IMR-90 (cell line): ENCODE data around the gene PFDN6. TPM values are rescaled to one million over a fixed set of nuclear protein-coding genes. Genes with fewer than 3 reads are reported as not detected.

Experiments
- ATAC-seq: fragments of 200-7000 bp; cut with Tn5 transposase; 2 replicates; pipeline ENCODE4 v1.9.1; 2020; ENCODE audit warnings: low read depth, mild to moderate bottlenecking, moderate library complexity
- BruUV-seq: library from RNA; stranded (reverse); fragments of 400-500 nt; replicated peaks from 2 replicates; lab custom pipeline; 2021; lab: Mats Ljungman, UMichigan
- CTCF ChIA-PET: fragments of 300-600 bp; formaldehyde crosslinking; extraction: SDS; loops from one replicate; lab custom pipeline; 2021; ENCODE audit warnings: antibody characterized with exemption; lab: Yijun Ruan, JAX
- POLR2A ChIA-PET: fragments of 300-600 bp; sonication (Branson Sonifier 250); formaldehyde crosslinking; loops from one replicate; lab custom pipeline; 2022; ENCODE audit warnings: antibody characterized with exemption; ENCODE audit not compliant: unreplicated experiment; lab: Charles Lee
- DNase-seq: peaks from one replicate; pipeline ENCODE4 v3.0.0; 2013
- H2AFZ ChIP-seq: replicated peaks from 2 replicates; pipeline ENCODE3; 2013; ENCODE audit warnings: low read length, mild to moderate bottlenecking; ENCODE audit not compliant: poor library complexity
- H2AK5ac ChIP-seq: 2 replicates; pipeline ENCODE4 v1.6.1; 2013; ENCODE audit warnings: low read depth, low read length, inconsistent platforms
- H2AK9ac ChIP-seq: replicated peaks from 2 replicates; pipeline ENCODE3; 2013; ENCODE audit warnings: mild to moderate bottlenecking, low read depth, low read length, moderate library complexity; ENCODE audit not compliant: poor library complexity
- H2BK120ac ChIP-seq: 2 replicates; pipeline ENCODE4 v1.6.1; 2013; ENCODE audit warnings: low read depth, low read length, inconsistent platforms
- H2BK15ac ChIP-seq: 3 replicates; pipeline ENCODE4 v1.6.1; 2013; ENCODE audit warnings: low read depth, low read length, inconsistent platforms
- H2BK20ac ChIP-seq: 2 replicates; pipeline ENCODE4 v1.6.1; 2013; ENCODE audit warnings: low read depth, mild to moderate bottlenecking, inconsistent platforms, low read length, moderate library complexity
- H2BK5ac ChIP-seq: 2 replicates; pipeline ENCODE4 v1.6.1; 2013; ENCODE audit warnings: mild to moderate bottlenecking, low read depth, low read length, inconsistent platforms; ENCODE audit not compliant: poor library complexity, severe bottlenecking
- H3K14ac ChIP-seq: replicated peaks from 2 replicates; pipeline ENCODE4 v1.6.1; 2013; ENCODE audit warnings: low read depth, low read length, inconsistent platforms
- H3K18ac ChIP-seq: 2 replicates; pipeline ENCODE4 v1.6.1; 2013; ENCODE audit warnings: low read depth, low read length, control low read depth
- H3K23ac ChIP-seq: 2 replicates; pipeline ENCODE4 v1.6.1; 2013; ENCODE audit warnings: low read depth, low read length, inconsistent platforms
- H3K27ac ChIP-seq: 2 replicates; pipeline ENCODE4 v1.5.1; 2013; ENCODE audit warnings: mild to moderate bottlenecking, control low read depth, low read length; ENCODE audit not compliant: insufficient read depth
- H3K27me3 ChIP-seq: 2 replicates; pipeline ENCODE4 v1.6.1; 2013; ENCODE audit warnings: low read length; ENCODE audit not compliant: control insufficient read depth, insufficient read depth
- H3K36me3 ChIP-seq: 2 replicates; pipeline ENCODE4 v1.6.1; 2013; ENCODE audit warnings: low read length, mixed read lengths; ENCODE audit not compliant: control insufficient read depth, insufficient read depth
- H3K4ac ChIP-seq: 2 replicates; pipeline ENCODE4 v1.6.1; 2013; ENCODE audit warnings: low read depth, low read length, inconsistent platforms
- H3K4me1 ChIP-seq: 2 replicates; pipeline ENCODE4 v1.6.1; 2013; ENCODE audit warnings: low read length, mixed read lengths; ENCODE audit not compliant: control insufficient read depth, insufficient read depth
- H3K4me2 ChIP-seq: 2 replicates; pipeline ENCODE4 v1.6.1; 2013; ENCODE audit warnings: low read depth, mild to moderate bottlenecking, control low read depth, low read length, moderate library complexity
- H3K4me3 ChIP-seq: 2 replicates; pipeline ENCODE4 v1.5.1; 2013; ENCODE audit warnings: low read depth, mild to moderate bottlenecking, control low read depth, low read length, moderate library complexity; ENCODE audit not compliant: insufficient read depth
- H3K56ac ChIP-seq: 2 replicates; pipeline ENCODE4 v1.6.1; 2013; ENCODE audit warnings: low read length, inconsistent platforms; ENCODE audit not compliant: insufficient read depth; ENCODE audit errors: extremely low read depth
- H3K79me1 ChIP-seq, 2 experiments: 2 replicates each; pipeline ENCODE4 v1.6.1; 2013; ENCODE audit warnings: low read length in 2 of 2, inconsistent platforms in 1 of 2, low read depth in 1 of 2
- H3K9ac ChIP-seq: 2 replicates; pipeline ENCODE4 v1.6.1; 2013; ENCODE audit warnings: low read depth, low read length, control low read depth
- H3K9me1 ChIP-seq: 2 replicates; pipeline ENCODE4 v1.6.1; 2013; ENCODE audit warnings: low read length, inconsistent platforms; ENCODE audit not compliant: insufficient read depth
- H3K9me3 ChIP-seq: 2 replicates; pipeline ENCODE4 v1.6.1; 2013; ENCODE audit warnings: low read length; ENCODE audit not compliant: control insufficient read depth, insufficient read depth
- H4K20me1 ChIP-seq: 2 replicates; pipeline ENCODE4 v1.6.1; 2013; ENCODE audit warnings: low read length, inconsistent platforms; ENCODE audit not compliant: insufficient read depth
- H4K5ac ChIP-seq: 2 replicates; pipeline ENCODE4 v1.6.1; 2013; ENCODE audit warnings: mild to moderate bottlenecking, low read depth, low read length, control low read depth
- H4K8ac ChIP-seq, 2 experiments: 2 replicates each; pipeline ENCODE4 v1.6.1; 2013; ENCODE audit warnings: low read depth in 2 of 2, low read length in 2 of 2, control low read depth in 1 of 2, inconsistent platforms in 1 of 2
- H4K91ac ChIP-seq: 2 replicates; pipeline ENCODE4 v1.6.1; 2013; ENCODE audit warnings: low read depth, low read length, inconsistent platforms; ENCODE audit not compliant: insufficient read depth
- CHD1 ChIP-seq: IDR thresholded peaks from 2 replicates; pipeline ENCODE4 v1.6.1; 2012; ENCODE audit warnings: low read depth, low read length, improper control_type of control experiment
- FOS ChIP-seq: fragments of 150-350 bp; IDR thresholded peaks from 2 replicates; pipeline ENCODE4 v1.6.1; 2016; ENCODE audit warnings: low read depth, low read length
- MXI1 ChIP-seq: IDR thresholded peaks from 2 replicates; pipeline ENCODE4 v1.6.1; 2012; ENCODE audit warnings: low read depth, mild to moderate bottlenecking, low read length, moderate library complexity, borderline replicate concordance
- SMC3 ChIP-seq: fragments of 150-350 bp; IDR thresholded peaks from 2 replicates; pipeline ENCODE4 v1.6.1; 2016; ENCODE audit warnings: low read depth, mild to moderate bottlenecking, antibody characterized with exemption, low read length, moderate library complexity
- WGBS, 2 experiments: methylation state at CpG; one replicate each; pipeline versions ENCODE4 v1.1.5 to v1.1.7; 2013; ENCODE audit warnings: missing lambda C conversion rate in 2 of 2; ENCODE audit not compliant: insufficient read length in 1 of 2; ENCODE audit errors: extremely low coverage in 2 of 2; 5-methylcytosine and 5-hydroxymethylcytosine counted together
- dilution Hi-C: fragments of 300-500 bp; cut with HindIII; formaldehyde crosslinking; loops from one replicate; pipeline ENCODE4 v1.14.3; 2018; ENCODE audit warnings: low sequenced_read_pairs; ENCODE audit not compliant: unreplicated experiment
- in situ Hi-C: fragments of 300-500 bp; cut with MboI; formaldehyde crosslinking; loops from 3 replicates; pipeline ENCODE4 v1.14.3; 2019; ENCODE audit warnings: low sequenced_read_pairs, inconsistent platforms, mixed read lengths
- intact Hi-C: fragments of 100-400 bp; cut with micrococcal nuclease; formaldehyde crosslinking; loops from 2 replicates; pipeline ENCODE4 v1.10.0; 2022
- polyA plus RNA-seq, 3 experiments: library from polyadenylated mRNA; depleted of rRNA; stranded (reverse); fragments of >200 nt; gene quantifications; 2 replicates each; pipeline ENCODE4 v1.2.3, GENCODE V29; 2012; ENCODE audit warnings: low replicate concordance in 1 of 3
- total RNA-seq: library from RNA; depleted of rRNA; stranded (reverse); fragments of >200 nt; gene quantifications from 2 replicates; pipeline ENCODE4 v1.2.3, GENCODE V29; 2012
- TF ChIP-seq, protein P1 (sequence below): fragments of 150-350 bp; IDR thresholded peaks from 2 replicates; pipeline ENCODE4 v1.6.1; 2017; ENCODE audit warnings: mild to moderate bottlenecking, antibody characterized with exemption, low read length, low read depth
- TF ChIP-seq, protein P2 (sequence below): fragments of 150-350 bp; IDR thresholded peaks from 2 replicates; pipeline ENCODE4 v1.6.1; 2016; ENCODE audit warnings: low read depth, mild to moderate bottlenecking, low read length, moderate library complexity, borderline replicate concordance

PFDN6 gene
- total and polyA plus RNA-seq, 2 of the 4 experiments (the other 2 are of a cell fraction) = 24.4 to 92.1 TPM

DNA sequence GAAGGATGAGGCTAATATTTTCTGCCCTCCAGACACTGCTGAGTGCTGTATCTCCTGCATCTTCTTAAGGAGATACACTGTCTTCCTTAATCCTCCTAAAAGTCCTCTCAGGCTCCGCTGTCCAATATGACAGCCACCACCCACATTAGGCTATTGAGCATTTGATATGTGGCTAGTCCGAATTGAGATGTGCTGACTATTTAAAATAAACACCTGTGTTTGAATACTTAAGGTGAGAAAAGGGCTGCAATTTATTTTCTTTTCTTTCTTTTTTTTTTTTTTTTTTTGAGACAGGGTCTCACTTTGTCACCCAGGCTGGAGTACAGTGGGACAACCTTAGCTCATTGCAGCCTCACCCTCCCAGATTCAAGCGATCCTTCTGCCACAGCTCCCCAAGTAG lies 12.5 kb downstream of the PFDN6 start (continued):
- TF ChIP-seq, protein P1, sequence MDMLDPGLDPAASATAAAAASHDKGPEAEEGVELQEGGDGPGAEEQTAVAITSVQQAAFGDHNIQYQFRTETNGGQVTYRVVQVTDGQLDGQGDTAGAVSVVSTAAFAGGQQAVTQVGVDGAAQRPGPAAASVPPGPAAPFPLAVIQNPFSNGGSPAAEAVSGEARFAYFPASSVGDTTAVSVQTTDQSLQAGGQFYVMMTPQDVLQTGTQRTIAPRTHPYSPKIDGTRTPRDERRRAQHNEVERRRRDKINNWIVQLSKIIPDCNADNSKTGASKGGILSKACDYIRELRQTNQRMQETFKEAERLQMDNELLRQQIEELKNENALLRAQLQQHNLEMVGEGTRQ = no peak
- TF ChIP-seq CHD1 (no peak), FOS (no peak)
- TF ChIP-seq, protein P2, sequence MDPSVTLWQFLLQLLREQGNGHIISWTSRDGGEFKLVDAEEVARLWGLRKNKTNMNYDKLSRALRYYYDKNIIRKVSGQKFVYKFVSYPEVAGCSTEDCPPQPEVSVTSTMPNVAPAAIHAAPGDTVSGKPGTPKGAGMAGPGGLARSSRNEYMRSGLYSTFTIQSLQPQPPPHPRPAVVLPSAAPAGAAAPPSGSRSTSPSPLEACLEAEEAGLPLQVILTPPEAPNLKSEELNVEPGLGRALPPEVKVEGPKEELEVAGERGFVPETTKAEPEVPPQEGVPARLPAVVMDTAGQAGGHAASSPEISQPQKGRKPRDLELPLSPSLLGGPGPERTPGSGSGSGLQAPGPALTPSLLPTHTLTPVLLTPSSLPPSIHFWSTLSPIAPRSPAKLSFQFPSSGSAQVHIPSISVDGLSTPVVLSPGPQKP = no peak

DNA sequence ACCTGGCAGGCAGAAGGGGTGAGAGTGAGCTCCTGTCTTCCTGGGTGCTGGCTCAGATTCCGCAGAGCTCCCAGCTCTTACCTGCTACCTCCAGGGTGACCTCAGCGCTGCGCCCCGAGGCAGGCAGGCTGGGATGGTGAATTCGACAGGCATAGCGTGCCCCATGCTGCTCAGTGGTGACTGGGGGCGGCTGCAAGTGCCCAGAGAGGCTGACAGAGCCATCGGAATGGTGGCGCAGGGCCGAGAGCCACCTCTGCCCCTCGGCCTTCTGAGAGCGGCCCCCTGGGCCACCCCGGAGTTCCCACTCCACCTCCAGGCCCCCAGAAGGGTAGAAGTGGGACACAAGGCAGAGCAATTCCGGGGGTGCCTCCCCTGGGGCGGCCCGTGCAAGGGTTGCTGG lies 14.8 kb downstream of the PFDN6 start:
- no peak for ATAC-seq

More for the DNA sequence above, 14.8 kb downstream of the PFDN6 start:
- no peak overlapping the region for H3K4me2 ChIP-seq
- H2BK20ac ChIP-seq = no peak overlapping the region
- H3K27ac ChIP-seq = no peak overlapping the region
- no peak overlapping the region for H3K9ac ChIP-seq
- peaks cover 19% of the 10 kb centered on the region for H3K36me3 ChIP-seq
- H4K20me1 ChIP-seq = peaks cover 22% of the 10 kb centered on the region
- no peak overlapping the region for H2BK15ac ChIP-seq
- TF ChIP-seq SMC3 (no peak), MXI1 (no peak)
- H3K23ac ChIP-seq = no peak overlapping the region
- peaks cover 17 to 54% of the 10 kb centered on the region in 2 experiments for H3K79me1 ChIP-seq
- H3K9me1 ChIP-seq = no peaks in the 10 kb centered on the region
- in situ Hi-C loops (no loop called here), intact Hi-C loops (no loop called here), dilution Hi-C loops (no loop called here)
- no peak overlapping the region for H4K91ac ChIP-seq
- H3K18ac ChIP-seq = no peak overlapping the region
- H4K8ac ChIP-seq = no peak overlapping the region
- WGBS, 2 experiments = 90% methylated on average over 5 of the region's 16 CpGs; no CpG with 5 or more reads in 1 of the 2 experiments
- no peaks in the 10 kb centered on the region for H3K9me3 ChIP-seq
- no peak overlapping the region for H2AFZ ChIP-seq
- no peak overlapping the region for H3K56ac ChIP-seq
- no peak overlapping the region for H3K4ac ChIP-seq
- no peak overlapping the region for H2BK120ac ChIP-seq
- BruUV-seq = no TSS peak
- H2AK5ac ChIP-seq = no peak overlapping the region
- H2BK5ac ChIP-seq = no peak overlapping the region
- H2AK9ac ChIP-seq = no peak overlapping the region
- no peaks in the 10 kb centered on the region for H3K27me3 ChIP-seq
- DNase-seq = no peak
- no peaks in the 10 kb centered on the region for H3K4me1 ChIP-seq
- H3K14ac ChIP-seq = no peak overlapping the region
- H4K5ac ChIP-seq = no peak overlapping the region
- POLR2A ChIA-PET = no interaction called here
- H3K4me3 ChIP-seq = no peak overlapping the region
- CTCF ChIA-PET = no interaction called here
